GM18507 (cell line): ENCODE data around the gene TNRC6B.

Experiments used
- DNase-seq: peaks from one replicate; pipeline ENCODE4 v3.0.0; 2011; ENCODE audit warnings: low read depth; ENCODE audit not compliant: insufficient read length; ENCODE audit errors: extremely low spot score
- FAIRE-seq: peaks from 2 replicates; lab custom pipeline; 2011; peaks lifted over from hg19 to GRCh38; lab: Jason Lieb, UNC

Gene TNRC6B

GRCh38 chr22:40263191-40263590 lies 85.5 kb downstream of the TNRC6B start:
- DNase-seq = no peak
- FAIRE-seq = no peak

- DNase-seq = no peak
- no peak for FAIRE-seq
Measured at GRCh38 chr22:40265783-40266182, 88.1 kb downstream of the TNRC6B start.

GRCh38 chr22:40270031-40270430 lies 92.3 kb downstream of the TNRC6B start:
- DNase-seq = no peak
- FAIRE-seq = no peak

- DNase-seq (no peak), FAIRE-seq (no peak)
Measured at GRCh38 chr22:40270748-40271373, 93.1 kb downstream of the TNRC6B start.

- DNase-seq = no peak
- peak; percentile 5 for FAIRE-seq
Measured at GRCh38 chr22:40271440-40271839, 93.7 kb downstream of the TNRC6B start.

- FAIRE-seq = no peak
- no peak for DNase-seq
Measured at GRCh38 chr22:40273319-40273718, 95.6 kb downstream of the TNRC6B start.

GRCh38 chr22:40276996-40277823 lies 99.5 kb downstream of the TNRC6B start:
- DNase-seq = no peak
- no peak for FAIRE-seq

GRCh38 chr22:40279017-40279416 lies 101.3 kb downstream of the TNRC6B start:
- no peak for DNase-seq
- FAIRE-seq = no peak

- DNase-seq (no peak), FAIRE-seq (no peak)
Measured at GRCh38 chr22:40281717-40282116, 104.0 kb downstream of the TNRC6B start.

- DNase-seq = no peak
- no peak for FAIRE-seq
Measured at GRCh38 chr22:40285513-40285912, 107.8 kb downstream of the TNRC6B start.

- FAIRE-seq = peak; percentile 69
- DNase-seq = no peak
Measured at GRCh38 chr22:40289991-40290459, 112.3 kb downstream of the TNRC6B start.

- DNase-seq = no peak
- no peak for FAIRE-seq
Measured at GRCh38 chr22:40290516-40290915, 112.8 kb downstream of the TNRC6B start.

GRCh38 chr22:40294696-40295095 lies 117.0 kb downstream of the TNRC6B start:
- FAIRE-seq = no peak

GRCh38 chr22:40300316-40300715 lies 122.6 kb downstream of the TNRC6B start:
- DNase-seq (no peak), FAIRE-seq (no peak)

More at GRCh38 chr22:40294696-40295095, 117.0 kb downstream of the TNRC6B start:
- DNase-seq = no peak

GRCh38 chr22:40300884-40301672 lies 123.4 kb downstream of the TNRC6B start:
- FAIRE-seq (peak; percentile 90), DNase-seq (peak; percentile 44)

GRCh38 chr22:40302149-40302548 lies 124.4 kb downstream of the TNRC6B start:
- FAIRE-seq (no peak), DNase-seq (no peak)

- DNase-seq = no peak
- no peak for FAIRE-seq
Measured at GRCh38 chr22:40305625-40306024, 127.9 kb downstream of the TNRC6B start.

GRCh38 chr22:40308999-40309573 lies 131.4 kb downstream of the TNRC6B start:
- no peak for DNase-seq
- FAIRE-seq = no peak

- no peak for FAIRE-seq
Measured at GRCh38 chr22:40309631-40310030, 131.9 kb downstream of the TNRC6B start.

More at GRCh38 chr22:40309631-40310030, 131.9 kb downstream of the TNRC6B start:
- no peak for DNase-seq
